Keratinocyte (primary cell): ENCODE data around the gene C3orf49. TPM values are rescaled to one million over a fixed set of nuclear protein-coding genes. Genes with fewer than 3 reads are reported as not detected.

Source experiments
- DNase-seq: peaks from one replicate; pipeline ENCODE4 v3.0.0-alpha.2; 2011; ENCODE audit warnings: low read depth, missing footprints, low spot score
- FAIRE-seq: peaks from 2 replicates; lab custom pipeline; 2011; peaks lifted over from hg19 to GRCh38; lab: Jason Lieb, UNC
- H2AFZ ChIP-seq: 2 replicates; pipeline ENCODE4 v1.6.0; 2012; ENCODE audit warnings: low read length, control low read depth, inconsistent platforms; ENCODE audit not compliant: control insufficient read depth
- H3K27ac ChIP-seq: 2 replicates; pipeline ENCODE4 v1.5.1; 2011; ENCODE audit warnings: low read length; ENCODE audit not compliant: control insufficient read depth, insufficient read depth
- H3K27me3 ChIP-seq: 3 replicates; pipeline ENCODE4 v1.6.0; 2011; ENCODE audit warnings: low read length; ENCODE audit not compliant: control insufficient read depth, insufficient read depth; ENCODE audit errors: extremely low read depth
- H3K36me3 ChIP-seq, 2 experiments: 2 replicates in 1 of 2; 3 replicates in 1 of 2; pipeline ENCODE4 v1.5.1; 2011; ENCODE audit warnings: low read length in 2 of 2, mild to moderate bottlenecking in 1 of 2; ENCODE audit not compliant: control insufficient read depth in 2 of 2, insufficient read depth in 2 of 2; ENCODE audit errors: extremely low read depth in 1 of 2
- H3K4me1 ChIP-seq: 3 replicates; pipeline ENCODE4 v1.5.1; 2011; ENCODE audit warnings: low read length; ENCODE audit not compliant: control insufficient read depth, insufficient read depth; ENCODE audit errors: extremely low read depth
- H3K4me2 ChIP-seq: 3 replicates; pipeline ENCODE4 v1.6.0; 2011; ENCODE audit warnings: low read depth, low read length; ENCODE audit not compliant: control insufficient read depth, insufficient read depth; ENCODE audit errors: extremely low read depth
- H3K4me3 ChIP-seq, 3 experiments: fragments of 200-600 bp in 1 of 3; sonication (generic) in 1 of 3; 2 replicates in 2 of 3; 3 replicates in 1 of 3; pipeline ENCODE4 v1.5.1; 2011 to 2016; ENCODE audit warnings: low read length in 3 of 3, mild to moderate bottlenecking in 3 of 3, control low read depth in 2 of 3, inconsistent platforms in 1 of 3, low read depth in 1 of 3, mixed read lengths in 1 of 3, mixed run types in 1 of 3, moderate library complexity in 1 of 3; ENCODE audit not compliant: control insufficient read depth in 2 of 3, insufficient read depth in 2 of 3; ENCODE audit errors: extremely low read depth in 1 of 3
- H3K79me2 ChIP-seq: 2 replicates; pipeline ENCODE4 v1.6.0; 2012; ENCODE audit warnings: low read length; ENCODE audit not compliant: control insufficient read depth, insufficient read depth
- H3K9ac ChIP-seq: 3 replicates; pipeline ENCODE4 v1.6.0; 2011; ENCODE audit warnings: low read length; ENCODE audit not compliant: control insufficient read depth, insufficient read depth; ENCODE audit errors: extremely low read depth
- H3K9me1 ChIP-seq: 3 replicates; pipeline ENCODE4 v1.6.0; 2011; ENCODE audit warnings: low read length; ENCODE audit not compliant: control insufficient read depth, insufficient read depth; ENCODE audit errors: extremely low read depth
- H3K9me3 ChIP-seq: 2 replicates; pipeline ENCODE4 v1.5.1; 2012; ENCODE audit warnings: low read depth, low read length; ENCODE audit not compliant: control insufficient read depth
- H4K20me1 ChIP-seq: 3 replicates; pipeline ENCODE4 v1.6.0; 2011; ENCODE audit warnings: low read length; ENCODE audit not compliant: control insufficient read depth, insufficient read depth; ENCODE audit errors: extremely low read depth
- CTCF ChIP-seq, 3 experiments: IDR thresholded peaks in 1 of 3; conservative IDR thresholded peaks in 1 of 3; optimal IDR thresholded peaks in 1 of 3; 2 replicates in 2 of 3; 3 replicates in 1 of 3; pipeline versions ENCODE3 to v1.5.1; 2011; ENCODE audit warnings: low read length in 3 of 3, mild to moderate bottlenecking in 3 of 3, moderate library complexity in 2 of 3, control low read depth in 1 of 3, inconsistent platforms in 1 of 3; ENCODE audit not compliant: insufficient read depth in 2 of 3; ENCODE audit errors: extremely low read depth in 1 of 3
- EZH2 ChIP-seq: IDR thresholded peaks from one replicate; pipeline ENCODE4 v1.6.1; 2012; ENCODE audit warnings: inconsistent platforms, mild to moderate bottlenecking, low read length, moderate library complexity
- dilution Hi-C: fragments of 300-500 bp; cut with MboI; formaldehyde crosslinking; loops from one replicate; pipeline ENCODE4 v1.7.0; 2020; ENCODE audit warnings: low sequenced_read_pairs; ENCODE audit not compliant: extremely low pct_ligation_motif_present
- polyA plus RNA-seq, 5 experiments: library from polyadenylated mRNA; depleted of rRNA in 3 of 5; stranded (reverse) in 3 of 5; stranded (forward) in 1 of 5; unstranded in 1 of 5; fragments of >200 nt; gene quantifications; 1 replicate in 1 of 5; 2 replicates in 3 of 5; 3 replicates in 1 of 5; pipeline versions ENCODE4 v1.2.1 to v1.2.3, GENCODE V29; 2011 to 2012; ENCODE audit warnings: missing spikeins in 2 of 5, low read depth in 1 of 5, low replicate concordance in 1 of 5

C3orf49 gene
- polyA plus RNA-seq, 1 donor (not counting 4 experiments of a cell fraction or from before 2014, with no cell fraction given), result not detected

- H3K79me2 ChIP-seq, result peaks cover 13% of the 10 kb centered on the region
- no peak overlapping the region for H3K4me2 ChIP-seq
- H3K27me3 ChIP-seq, result no peaks in the 10 kb centered on the region
- H3K27ac ChIP-seq, result no peak overlapping the region
- DNase-seq (no peak), FAIRE-seq (no peak)
- peaks cover 3 to 9% of the 10 kb centered on the region in 2 experiments for H3K36me3 ChIP-seq
- no peaks in the 10 kb centered on the region for H3K9me3 ChIP-seq
- dilution Hi-C loops, result no loop called here
- H3K4me1 ChIP-seq, result no peaks in the 10 kb centered on the region
- H3K9ac ChIP-seq, result no peak overlapping the region
- TF ChIP-seq EZH2, result no peak
- no peak for TF ChIP-seq CTCF (optimal IDR thresholded peaks at IDR 0.05 in 1 of 3, IDR thresholded peaks at IDR 0.05 in 1 of 3, conservative IDR thresholded peaks at IDR 0.05 in 1 of 3; ENCODE audit: extremely low read depth in 1 of 3, insufficient read depth in 2 of 3, low read length in 3 of 3)
- H4K20me1 ChIP-seq, result no peaks in the 10 kb centered on the region
- H2AFZ ChIP-seq, result no peak overlapping the region
- H3K9me1 ChIP-seq, result peaks cover 3% of the 10 kb centered on the region
- no peak overlapping the region for H3K4me3 ChIP-seq
Observed at GRCh38 chr3:63895422-63896189, 76.5 kb downstream of the C3orf49 start.

- no peaks in the 10 kb centered on the region for H4K20me1 ChIP-seq
- dilution Hi-C loops, result no loop called here
- peaks cover 15% of the 10 kb centered on the region for H3K79me2 ChIP-seq
- H3K27me3 ChIP-seq, result no peaks in the 10 kb centered on the region
- H3K9me1 ChIP-seq, result peaks cover 3% of the 10 kb centered on the region
- TF ChIP-seq EZH2, result no peak
- TF ChIP-seq CTCF (optimal IDR thresholded peaks at IDR 0.05 in 1 of 3, IDR thresholded peaks at IDR 0.05 in 1 of 3, conservative IDR thresholded peaks at IDR 0.05 in 1 of 3; ENCODE audit: extremely low read depth in 1 of 3, insufficient read depth in 2 of 3, low read length in 3 of 3), result no peak
- no peak for DNase-seq
- no peak overlapping the region for H3K4me2 ChIP-seq
- H2AFZ ChIP-seq, result no peak overlapping the region
- FAIRE-seq, result no peak
- no peaks in the 10 kb centered on the region for H3K4me1 ChIP-seq
- no peak overlapping the region for H3K4me3 ChIP-seq
- no peaks in the 10 kb centered on the region for H3K9me3 ChIP-seq
- H3K27ac ChIP-seq, result no peak overlapping the region
- peaks cover 5 to 12% of the 10 kb centered on the region in 2 experiments for H3K36me3 ChIP-seq
- no peak overlapping the region for H3K9ac ChIP-seq
Observed at GRCh38 chr3:63896332-63897030, 77.4 kb downstream of the C3orf49 start.

Other genes with a start within 250 kb of the C3orf49 start
- not detected in 3 replicates for gene SNTN, start 166.6 kb upstream of the C3orf49 start, polyA plus RNA-seq
- gene THOC7, start 44.5 kb downstream of the C3orf49 start, polyA plus RNA-seq, result 64.3 to 131 TPM (median 85.5 TPM) in 3 replicates
- 8.5 to 12.1 TPM (median 8.8 TPM) in 3 replicates for gene ATXN7, start 44.6 kb downstream of the C3orf49 start, polyA plus RNA-seq
- gene SCAANT1, start 93.1 kb downstream of the C3orf49 start, polyA plus RNA-seq, result not detected in 3 replicates
- 64.8 to 100 TPM (median 95.2 TPM) in 3 replicates for gene PSMD6, start 204.2 kb downstream of the C3orf49 start, polyA plus RNA-seq